ENCODE results near the gene GTF2I.
A peak's percentile ranks its signal among the peaks of the same experiment; 100 is the strongest.
"Not testable (repeated sequence)": the region's sequence is repeated elsewhere in the genome, so short reads cannot be mapped to it uniquely, and the experiment has no call there.

The GTF2I gene

DNA sequence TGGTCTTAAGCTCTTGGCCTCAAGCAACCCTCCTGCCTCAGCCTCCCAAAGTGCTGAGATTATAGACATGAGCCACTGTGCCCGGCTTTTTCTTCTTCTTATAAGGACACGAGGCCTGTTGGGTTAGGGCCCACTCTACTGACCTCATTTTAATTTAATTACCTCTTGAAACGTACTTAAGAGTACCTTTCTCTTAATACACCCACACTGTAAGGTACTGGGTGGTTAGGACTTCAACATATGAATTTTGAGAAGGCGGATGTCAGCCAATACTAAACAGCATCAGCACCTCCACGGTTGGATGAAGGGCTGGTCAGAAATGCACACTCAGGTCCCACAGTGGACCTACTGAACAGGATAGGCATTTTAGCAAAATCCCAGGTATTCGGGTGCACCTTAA lies 124.2 kb downstream of the GTF2I start:
- not testable (repeated sequence) for DNase-seq

DNA sequence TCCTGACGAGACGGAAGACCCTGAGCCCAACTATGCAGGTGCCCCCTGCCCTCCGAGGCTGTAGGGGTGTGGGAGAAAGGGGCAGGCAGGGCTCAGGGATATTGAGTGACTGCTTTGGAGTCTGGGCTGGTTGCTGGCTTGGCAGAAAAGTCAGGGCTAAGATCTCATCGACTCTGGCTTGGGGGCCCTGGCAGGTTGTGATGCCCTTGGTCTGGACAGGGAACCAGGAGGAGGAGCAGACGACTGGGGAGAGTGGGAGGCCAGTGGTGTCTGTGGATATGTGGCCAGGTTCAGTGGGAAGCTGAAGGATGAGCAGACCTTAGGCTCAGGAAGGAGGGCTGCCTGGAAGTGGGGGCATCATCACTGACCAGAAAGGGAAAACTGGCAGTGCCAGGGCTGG lies 126.1 kb downstream of the GTF2I start:
- DNase-seq = not testable (repeated sequence)

DNA sequence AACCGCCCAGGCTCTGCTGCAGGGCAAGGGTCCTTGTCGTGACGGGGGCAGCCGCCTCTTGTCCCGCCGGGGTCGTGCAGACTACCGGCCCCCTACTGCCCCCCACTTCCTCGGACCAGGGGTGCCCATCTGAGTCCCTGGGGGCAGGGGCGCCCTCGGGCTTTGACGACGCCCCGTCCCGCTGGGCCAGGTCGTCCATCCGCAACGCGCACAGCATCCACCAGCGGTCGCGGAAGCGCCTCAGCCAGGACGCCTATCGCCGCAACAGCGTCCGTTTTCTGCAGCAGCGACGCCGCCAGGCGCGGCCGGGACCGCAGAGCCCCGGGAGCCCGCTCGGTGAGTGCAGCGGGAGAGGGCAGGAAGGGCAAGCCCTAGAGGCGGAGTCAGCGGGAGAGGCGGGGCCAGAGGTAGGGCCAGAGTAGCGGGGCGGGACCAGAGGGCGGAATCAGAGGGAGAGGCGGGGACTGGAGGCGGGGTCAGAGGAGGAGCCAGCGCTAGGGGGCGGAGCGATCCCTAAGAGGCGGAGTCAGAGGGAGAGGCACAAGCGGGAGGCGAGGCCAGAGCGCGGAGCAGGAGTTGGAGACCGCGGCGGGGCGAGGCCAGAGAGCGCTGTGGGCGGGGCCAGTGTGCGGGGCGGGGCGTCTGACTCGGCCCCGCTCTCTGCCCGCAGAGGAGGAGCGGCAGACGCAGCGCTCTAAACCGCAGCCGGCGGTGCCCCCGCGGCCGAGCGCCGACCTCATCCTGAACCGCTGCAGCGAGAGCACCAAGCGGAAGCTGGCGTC lies 131.0 kb downstream of the GTF2I start:
- DNase-seq = peak; percentile 85

DNA sequence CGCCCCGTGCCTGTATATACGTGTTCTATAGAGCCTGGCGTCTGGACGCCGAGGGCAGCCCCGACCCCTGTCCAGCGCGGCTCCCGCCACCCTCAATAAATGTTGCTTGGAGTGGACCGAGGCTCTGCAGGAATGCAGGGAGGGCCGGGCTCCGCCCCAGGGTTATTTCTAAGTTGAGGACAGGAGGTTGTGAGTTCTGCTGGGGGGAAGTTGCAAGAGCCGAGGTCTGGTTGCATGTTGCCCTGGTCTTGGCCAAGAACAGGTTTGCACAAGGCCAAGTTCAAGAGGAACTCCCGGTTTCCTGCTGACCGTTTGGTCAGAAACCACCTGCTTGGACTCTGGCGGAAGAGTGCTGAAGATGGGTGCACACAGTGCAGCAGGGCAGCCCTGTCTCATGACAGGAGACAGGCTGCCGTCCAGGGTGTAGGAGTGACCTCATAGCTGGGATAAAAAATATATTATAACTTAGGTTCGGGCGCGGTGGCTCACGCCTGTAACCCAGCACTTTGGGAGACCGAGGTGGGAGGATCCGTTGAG lies 131.8 kb downstream of the GTF2I start:
- not testable (repeated sequence) for DNase-seq

- DNase-seq = not testable (repeated sequence)
Observed at GRCh38 chr7:74797848-74798622, 140.5 kb downstream of the GTF2I start.

DNA sequence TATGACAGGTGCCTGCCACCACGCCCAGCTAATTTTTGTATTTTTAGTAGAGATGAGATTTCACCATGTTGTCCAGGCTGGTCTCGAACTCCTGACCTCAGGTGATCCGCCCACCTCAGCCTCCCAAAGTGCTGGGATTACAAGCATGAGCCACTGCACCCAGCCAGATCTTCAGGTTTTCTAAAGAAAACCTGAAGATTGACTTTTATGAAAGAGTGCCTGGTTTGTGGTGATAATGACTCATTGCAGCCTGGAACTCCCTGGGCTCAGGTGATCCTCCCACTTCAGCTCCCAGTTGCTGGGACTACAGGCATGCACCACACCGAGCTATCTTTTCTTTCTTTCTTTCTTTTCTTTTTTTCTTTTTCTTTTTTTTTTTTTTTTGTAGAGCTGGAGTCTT lies 141.1 kb downstream of the GTF2I start:
- not testable (repeated sequence) for DNase-seq
